OCI-LY7 (cell line): ENCODE measurements around the gene CHRNB2. TPM values are rescaled to one million over a fixed set of nuclear protein-coding genes. Genes with fewer than 3 reads are reported as not detected.
A peak's percentile ranks its signal among the peaks of the same experiment; 100 is the strongest.

ENCODE experiments used
- BruUV-seq: library from RNA; stranded (reverse); fragments of 400-500 nt; replicated peaks from 2 replicates; lab custom pipeline; 2021; lab: Mats Ljungman, UMichigan
- CTCF ChIA-PET: fragments of 300-600 bp; sonication (Branson Sonifier 250); formaldehyde crosslinking; loops from one replicate; lab custom pipeline; 2022; ENCODE audit warnings: antibody characterized with exemption; ENCODE audit not compliant: unreplicated experiment; lab: Charles Lee
- POLR2A ChIA-PET: fragments of 300-600 bp; sonication (Branson Sonifier 250); formaldehyde crosslinking; loops from one replicate; lab custom pipeline; 2022; ENCODE audit warnings: antibody characterized with exemption; lab: Charles Lee
- DNase-seq: peaks from one replicate; pipeline ENCODE4 v3.0.0-alpha.2; 2015; ENCODE audit warnings: low spot score
- H2AFZ ChIP-seq: fragments of 200-600 bp; sonication (generic), shearing (Covaris generic); 2 replicates; pipeline ENCODE4 v1.6.1; 2014; ENCODE audit warnings: mild to moderate bottlenecking, antibody characterized with exemption, low read length, moderate library complexity
- H3K27ac ChIP-seq: fragments of 200-600 bp; sonication (generic); 2 replicates; pipeline ENCODE4 v1.5.1; 2014; ENCODE audit warnings: mixed run types, low read depth, mild to moderate bottlenecking, moderate library complexity, low read length, inconsistent platforms; ENCODE audit not compliant: poor library complexity, severe bottlenecking
- H3K36me3 ChIP-seq: fragments of 200-600 bp; sonication (generic); 2 replicates; pipeline ENCODE4 v1.6.1; 2014; ENCODE audit warnings: mild to moderate bottlenecking, antibody characterized with exemption, low read length, moderate library complexity, mixed read lengths; ENCODE audit not compliant: insufficient read depth
- H3K4me1 ChIP-seq: fragments of 200-600 bp; sonication (generic); 2 replicates; pipeline ENCODE4 v1.5.1; 2014; ENCODE audit warnings: mild to moderate bottlenecking, low read length; ENCODE audit not compliant: insufficient read depth, poor library complexity, severe bottlenecking
- H3K4me2 ChIP-seq: fragments of 200-600 bp; sonication (generic); 2 replicates; pipeline ENCODE4 v1.6.1; 2014; ENCODE audit warnings: mild to moderate bottlenecking, low read length
- H3K4me3 ChIP-seq: fragments of 200-600 bp; sonication (generic); 2 replicates; pipeline ENCODE4 v1.5.1; 2014; ENCODE audit warnings: mild to moderate bottlenecking, low read depth, low read length; ENCODE audit not compliant: poor library complexity, severe bottlenecking
- H3K79me2 ChIP-seq: fragments of 200-600 bp; sonication (generic); 2 replicates; pipeline ENCODE4 v1.6.1; 2016; ENCODE audit warnings: low read depth, mild to moderate bottlenecking, low read length, moderate library complexity, mixed read lengths; ENCODE audit not compliant: insufficient read depth
- H3K9me2 ChIP-seq: fragments of 200-600 bp; sonication (generic); 2 replicates; pipeline ENCODE4 v1.6.1; 2016; ENCODE audit warnings: mild to moderate bottlenecking, low read length, mixed read lengths; ENCODE audit not compliant: insufficient read depth
- H3K9me3 ChIP-seq: fragments of 200-600 bp; sonication (generic); 2 replicates; pipeline ENCODE4 v1.6.1; 2014; ENCODE audit warnings: mild to moderate bottlenecking, mixed run types, low read length, mixed read lengths
- H4K20me1 ChIP-seq: fragments of 200-600 bp; sonication (generic); 2 replicates; pipeline ENCODE4 v1.6.1; 2014; ENCODE audit warnings: mild to moderate bottlenecking, antibody characterized with exemption, low read length, moderate library complexity, mixed read lengths; ENCODE audit not compliant: insufficient read depth
- CTCF ChIP-seq: fragments of 200-600 bp; sonication (generic); conservative IDR thresholded peaks from 2 replicates; pipeline ENCODE4 v1.5.1; 2014; ENCODE audit warnings: mild to moderate bottlenecking, antibody characterized with exemption, low read length, moderate library complexity, mixed read lengths
- EZH2phosphoT487 ChIP-seq: fragments of 200-600 bp; sonication (generic); IDR thresholded peaks from 2 replicates; pipeline ENCODE4 v1.6.1; 2018; ENCODE audit warnings: low read depth, borderline replicate concordance, mild to moderate bottlenecking, mixed run types, antibody characterized with exemption, low read length, moderate library complexity, mixed read lengths
- intact Hi-C: fragments of 100-400 bp; cut with micrococcal nuclease; formaldehyde crosslinking; loops from one replicate; pipeline ENCODE4 v1.10.0; 2022; ENCODE audit not compliant: unreplicated experiment
- total RNA-seq, 2 experiments: library from RNA; depleted of rRNA in 1 of 2; stranded (reverse); fragments of >200 nt in 1 of 2; shearing (Covaris generic) in 1 of 2; gene quantifications; 2 replicates each; pipeline ENCODE4 v1.2.3, GENCODE V29; 2014 to 2022

Gene CHRNB2
- total RNA-seq, 2 experiments from 2014 or later = 0.13 to 0.42 TPM

- peak overlapping the region; percentile 97 for H2AFZ ChIP-seq
- intact Hi-C loops = loop anchor here (1.0 kb wide), 1 partner anchor 69 kb away; no protein-coding TSS in a partner anchor
- H3K4me1 ChIP-seq = peaks cover 14% of the 10 kb centered on the region
- TF ChIP-seq CTCF = no peak
- no peak for TF ChIP-seq EZH2phosphoT487
- peak overlapping the region; percentile 48 for H3K27ac ChIP-seq
- DNase-seq = no peak
- H4K20me1 ChIP-seq = peaks cover 12% of the 10 kb centered on the region
- peaks cover 13% of the 10 kb centered on the region for H3K9me3 ChIP-seq
- CTCF ChIA-PET = no interaction called here
- peak overlapping the region; percentile 92 for H3K4me3 ChIP-seq
- H3K4me2 ChIP-seq = peak overlapping the region; percentile 80
- H3K36me3 ChIP-seq = peaks cover 16% of the 10 kb centered on the region
- POLR2A ChIA-PET = interaction anchor here (1.4 kb wide), 1 partner anchor 23 kb away, joined by 4 read pairs; no protein-coding TSS in a partner anchor
- H3K9me2 ChIP-seq = no peaks in the 10 kb centered on the region
- TSS peak; percentile 99 for BruUV-seq
- H3K79me2 ChIP-seq = peaks cover 43% of the 10 kb centered on the region
These were observed 60.5 kb downstream of the CHRNB2 start for GRCh38 chr1:154628121-154628405.

- no peak for TF ChIP-seq CTCF
- TF ChIP-seq EZH2phosphoT487 = no peak
- H2AFZ ChIP-seq = peak overlapping the region; percentile 97; the same call in 1 of the 2 replicates
- no peak overlapping the region for H3K27ac ChIP-seq
- DNase-seq = no peak
- H3K9me3 ChIP-seq = peaks cover 13% of the 10 kb centered on the region
- H3K4me3 ChIP-seq = no peak overlapping the region
- CTCF ChIA-PET = no interaction called here
- no peaks in the 10 kb centered on the region for H3K9me2 ChIP-seq
- H3K79me2 ChIP-seq = peaks cover 34% of the 10 kb centered on the region
- BruUV-seq = no TSS peak
- H4K20me1 ChIP-seq = peaks cover 12% of the 10 kb centered on the region
- intact Hi-C loops = no loop called here
- H3K4me2 ChIP-seq = no peak overlapping the region
- peaks cover 9% of the 10 kb centered on the region for H3K36me3 ChIP-seq
- POLR2A ChIA-PET = no interaction called here
- H3K4me1 ChIP-seq = peaks cover 14% of the 10 kb centered on the region
These were observed 61.6 kb downstream of the CHRNB2 start for GRCh38 chr1:154629061-154629674.

Other genes with a start within 250 kb of the CHRNB2 start
- not detected in 2 replicates for gene AQP10, start 246.7 kb upstream of the CHRNB2 start, total RNA-seq (2014; rRNA removed; shearing (Covaris generic))
- gene AQP10, start 246.7 kb upstream of the CHRNB2 start, total RNA-seq (2022) = not detected in 2 replicates
- 20.3 and 28.8 TPM in 2 replicates for gene ATP8B2, start 242.3 kb upstream of the CHRNB2 start, total RNA-seq (2014; rRNA removed; shearing (Covaris generic))
- gene ATP8B2, start 242.3 kb upstream of the CHRNB2 start, total RNA-seq (2022) = 10.2 and 11.5 TPM in 2 replicates
- gene IL6R, start 162.4 kb upstream of the CHRNB2 start, total RNA-seq (2014; rRNA removed; shearing (Covaris generic)) = not detected in 2 replicates
- gene IL6R, start 162.4 kb upstream of the CHRNB2 start, total RNA-seq (2022) = not detected in 2 replicates
- 0.13 TPM in 1 of 2 replicates, not detected in the other for gene TDRD10, start 65.6 kb upstream of the CHRNB2 start, total RNA-seq (2014; rRNA removed; shearing (Covaris generic))
- not detected in 2 replicates for gene TDRD10, start 65.6 kb upstream of the CHRNB2 start, total RNA-seq (2022)
- not detected in 2 replicates for gene SHE, start 65.4 kb upstream of the CHRNB2 start, total RNA-seq (2014; rRNA removed; shearing (Covaris generic))
- not detected in 2 replicates for gene SHE, start 65.4 kb upstream of the CHRNB2 start, total RNA-seq (2022)
- gene UBE2Q1, start 9.1 kb upstream of the CHRNB2 start, total RNA-seq (2014; rRNA removed; shearing (Covaris generic)) = 34.6 and 54.0 TPM in 2 replicates
- gene UBE2Q1, start 9.1 kb upstream of the CHRNB2 start, total RNA-seq (2022) = 84.5 and 93.7 TPM in 2 replicates
- gene ADAR, start 40.4 kb downstream of the CHRNB2 start, total RNA-seq (2014; rRNA removed; shearing (Covaris generic)) = 87.8 and 90.2 TPM in 2 replicates
- gene ADAR, start 40.4 kb downstream of the CHRNB2 start, total RNA-seq (2022) = 136 and 139 TPM in 2 replicates